Upper lobe of left lung (tissue), 6 donors: ENCODE measurements around the gene KHNYN. TPM values are rescaled to one million over a fixed set of nuclear protein-coding genes. Genes with fewer than 3 reads are reported as not detected.

Experiments used
- ATAC-seq, 2 donors: fragments of 200-7000 bp; cut with Tn5 transposase; one replicate each; pipeline ENCODE4 v1.9.1; 2022; ENCODE audit warnings: mild to moderate bottlenecking in 2 of 2, moderate library complexity in 2 of 2; ENCODE audit not compliant: low FRiP score in 2 of 2
- DNase-seq, 2 donors: peaks; one replicate each; pipeline ENCODE4 v3.0.0-alpha.2; 2019 to 2020
- H3K27ac ChIP-seq, 4 donors: fragments of 200-600 bp; sonication (generic); one replicate each; pipeline ENCODE4 v1.5.1; 2016 to 2019
- H3K27me3 ChIP-seq, 4 donors: fragments of 200-600 bp; sonication (generic); one replicate each; pipeline ENCODE4 v1.5.1; 2017 to 2019
- H3K36me3 ChIP-seq, 4 donors: fragments of 200-600 bp; sonication (generic); one replicate each; pipeline ENCODE4 v1.5.1; 2016 to 2019
- H3K4me1 ChIP-seq, 4 donors: fragments of 200-600 bp; sonication (generic); one replicate each; pipeline ENCODE4 v1.5.1; 2018 to 2019
- H3K4me3 ChIP-seq, 4 donors: fragments of 200-600 bp; sonication (generic); one replicate each; pipeline ENCODE4 v1.5.1; 2017 to 2019; ENCODE audit warnings: mild to moderate bottlenecking in 2 of 4, moderate library complexity in 1 of 4
- H3K9me3 ChIP-seq, 4 donors: fragments of 200-600 bp; sonication (generic); one replicate each; pipeline ENCODE4 v1.5.1; 2018 to 2019
- EP300 ChIP-seq, 4 donors: sonication (generic); formaldehyde crosslinking; IDR thresholded peaks; one replicate each; pipeline ENCODE4 v1.5.1; 2017; ENCODE audit warnings: antibody characterized with exemption in 4 of 4, control low read depth in 2 of 4
- POLR2A ChIP-seq, 4 donors: fragments of 450-650 bp; IDR thresholded peaks; one replicate each; pipeline ENCODE4 v1.5.1; 2016 to 2017; ENCODE audit warnings: antibody characterized with exemption in 4 of 4, mild to moderate bottlenecking in 2 of 4
- POLR2AphosphoS5 ChIP-seq, 2 donors: sonication (generic); formaldehyde crosslinking; IDR thresholded peaks; one replicate each; pipeline ENCODE4 v1.5.1; 2017; ENCODE audit warnings: antibody characterized with exemption in 2 of 2
- WGBS, 2 donors: methylation state at CpG; one replicate each; pipeline ENCODE4 v1.1.5; 2017 to 2018; 5-methylcytosine and 5-hydroxymethylcytosine counted together
- total RNA-seq, 6 donors: library from RNA; depleted of rRNA in 4 of 6; stranded (reverse); fragments of >200 nt in 4 of 6; gene quantifications; one replicate each; pipeline versions ENCODE4 v1.1.0 to v1.2.1, GENCODE V29; 2016 to 2021
- TF ChIP-seq, protein P1 (sequence below), 6 experiments: fragments of 450-650 bp in 4 of 6; fragments of 200-600 bp in 2 of 6; sonication (generic) in 2 of 6; IDR thresholded peaks; one replicate each; pipeline ENCODE4 v1.5.1; 2016 to 2019; ENCODE audit warnings: antibody characterized with exemption in 6 of 6
- donor health status: DM: no; HTN: no; CAD: no; lungs with moderate emphysema.
- donor health status: DM: no; HTN: yes; CAD: no; lungs with severe emphysema.

The KHNYN gene
- total RNA-seq, 6 donors from 2014 or later: 43.9 to 136 (median 66.4) TPM

GRCh38 chr14:24434676-24435075 is 4.9 kb downstream of the KHNYN start:
- ATAC-seq (no peak), DNase-seq (no peak)
- no peaks in the 10 kb centered on the region for H3K9me3 ChIP-seq
- H3K27me3 ChIP-seq: no peaks in the 10 kb centered on the region
- H3K4me1 ChIP-seq: peaks cover 45 to 63% (median 48%) of the 10 kb centered on the region in 4 donors
- TF ChIP-seq POLR2AphosphoS5 (IDR thresholded peaks at IDR 0.05) (no peak), POLR2A (IDR thresholded peaks at IDR 0.05) (no peak), EP300 (IDR thresholded peaks at IDR 0.05) (no peak)
- TF ChIP-seq, protein P1, sequence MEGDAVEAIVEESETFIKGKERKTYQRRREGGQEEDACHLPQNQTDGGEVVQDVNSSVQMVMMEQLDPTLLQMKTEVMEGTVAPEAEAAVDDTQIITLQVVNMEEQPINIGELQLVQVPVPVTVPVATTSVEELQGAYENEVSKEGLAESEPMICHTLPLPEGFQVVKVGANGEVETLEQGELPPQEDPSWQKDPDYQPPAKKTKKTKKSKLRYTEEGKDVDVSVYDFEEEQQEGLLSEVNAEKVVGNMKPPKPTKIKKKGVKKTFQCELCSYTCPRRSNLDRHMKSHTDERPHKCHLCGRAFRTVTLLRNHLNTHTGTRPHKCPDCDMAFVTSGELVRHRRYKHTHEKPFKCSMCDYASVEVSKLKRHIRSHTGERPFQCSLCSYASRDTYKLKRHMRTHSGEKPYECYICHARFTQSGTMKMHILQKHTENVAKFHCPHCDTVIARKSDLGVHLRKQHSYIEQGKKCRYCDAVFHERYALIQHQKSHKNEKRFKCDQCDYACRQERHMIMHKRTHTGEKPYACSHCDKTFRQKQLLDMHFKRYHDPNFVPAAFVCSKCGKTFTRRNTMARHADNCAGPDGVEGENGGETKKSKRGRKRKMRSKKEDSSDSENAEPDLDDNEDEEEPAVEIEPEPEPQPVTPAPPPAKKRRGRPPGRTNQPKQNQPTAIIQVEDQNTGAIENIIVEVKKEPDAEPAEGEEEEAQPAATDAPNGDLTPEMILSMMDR (IDR thresholded peaks at IDR 0.05): no peak
- peaks cover 26 to 78% (median 51%) of the 10 kb centered on the region in 4 donors for H3K36me3 ChIP-seq
- no peak overlapping the region for H3K27ac ChIP-seq
- 77 to 93% methylated on average over 3 of the region's 3 CpGs for WGBS, 2 donors
- no peak overlapping the region for H3K4me3 ChIP-seq

DNA sequence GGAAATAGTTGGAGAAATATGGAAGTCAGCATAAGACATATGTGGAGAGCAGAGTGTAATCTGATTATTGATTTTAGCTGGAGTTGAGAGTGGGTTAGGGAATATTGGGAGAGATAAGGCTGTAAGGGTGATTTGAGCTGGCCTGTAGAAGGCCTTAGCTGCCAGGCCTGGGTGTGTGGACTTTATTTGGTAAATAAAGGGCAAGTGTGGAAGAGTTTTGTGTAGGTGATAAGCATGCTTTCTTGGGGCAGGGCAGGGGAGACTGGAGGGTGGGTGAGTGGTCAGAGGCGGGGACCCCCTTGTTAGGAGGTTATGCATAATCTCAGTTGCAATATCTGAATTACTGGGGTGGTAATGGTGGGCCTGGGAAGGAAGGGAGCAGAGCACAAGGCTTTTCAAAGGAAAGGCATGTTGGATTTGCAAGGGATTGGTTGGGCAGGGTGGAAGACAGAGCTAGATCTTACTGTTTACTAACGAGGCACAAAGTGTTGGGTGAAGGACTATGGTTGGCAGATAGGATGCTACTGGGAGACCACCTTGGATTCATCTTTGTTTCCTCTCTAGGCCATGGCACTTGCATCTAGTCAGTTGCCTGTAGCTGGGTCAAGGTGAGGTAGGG is 5.5 kb downstream of the KHNYN start:
- DNase-seq: no peak
- peak overlapping the region in 1 of 4 donors; percentile 82 for H3K27ac ChIP-seq
- TF ChIP-seq EP300 (IDR thresholded peaks at IDR 0.05): no peak
- TF ChIP-seq POLR2AphosphoS5 (IDR thresholded peaks at IDR 0.05): no peak
- TF ChIP-seq, protein P1 (IDR thresholded peaks at IDR 0.05): no peak
- TF ChIP-seq POLR2A (IDR thresholded peaks at IDR 0.05): no peak
- H3K4me3 ChIP-seq: no peak overlapping the region
- WGBS, 2 donors: 92 to 93% methylated on average over 2 of the region's 2 CpGs
- no peaks in the 10 kb centered on the region for H3K27me3 ChIP-seq
- H3K4me1 ChIP-seq: peaks cover 45 to 66% (median 50%) of the 10 kb centered on the region in 4 donors
- peaks cover 26 to 84% (median 57%) of the 10 kb centered on the region in 4 donors for H3K36me3 ChIP-seq
- ATAC-seq: no peak
- H3K9me3 ChIP-seq: no peaks in the 10 kb centered on the region

DNA sequence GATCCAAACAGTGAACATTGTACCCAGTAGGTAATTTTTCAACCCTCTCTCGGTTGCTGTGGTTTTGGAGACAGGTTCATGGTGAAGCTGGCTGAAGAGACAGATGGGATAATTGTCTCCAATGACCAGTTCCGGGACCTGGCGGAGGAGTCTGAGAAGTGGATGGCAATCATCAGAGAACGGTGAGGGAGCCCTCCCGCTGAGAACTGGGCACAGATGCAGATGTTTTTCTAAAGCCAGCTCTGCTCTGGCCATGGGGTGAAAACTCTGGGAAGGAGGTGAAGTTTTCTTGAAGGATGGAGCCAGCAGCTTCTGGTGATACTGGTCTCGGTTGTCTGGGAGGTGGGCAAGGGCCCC is 6.2 kb downstream of the KHNYN start:
- peaks cover 44 to 66% (median 53%) of the 10 kb centered on the region in 4 donors for H3K4me1 ChIP-seq
- peaks cover 26 to 91% (median 64%) of the 10 kb centered on the region in 4 donors for H3K36me3 ChIP-seq
- TF ChIP-seq POLR2AphosphoS5 (IDR thresholded peaks at IDR 0.05) (no peak), POLR2A (IDR thresholded peaks at IDR 0.05) (no peak)
- TF ChIP-seq, protein P1 (IDR thresholded peaks at IDR 0.05): no peak
- no peak for ATAC-seq
- H3K27me3 ChIP-seq: no peaks in the 10 kb centered on the region
- H3K4me3 ChIP-seq: no peak overlapping the region
- no peaks in the 10 kb centered on the region for H3K9me3 ChIP-seq
- WGBS, 2 donors: 67% methylated on average over 6 of the region's 6 CpGs
- no peak for DNase-seq
- peak overlapping the region; percentile 57 to 95 (median 72) for H3K27ac ChIP-seq

- H3K27ac ChIP-seq: peak overlapping the region; percentile 57 to 95 (median 72)
- H3K4me1 ChIP-seq: peaks cover 44 to 66% (median 53%) of the 10 kb centered on the region in 4 donors
- no peaks in the 10 kb centered on the region for H3K27me3 ChIP-seq
- ATAC-seq: peak; percentile 60 to 81
- peak in 1 of 2 donors; percentile 54 for TF ChIP-seq POLR2AphosphoS5 (IDR thresholded peaks at IDR 0.05)
- TF ChIP-seq, protein P1 (IDR thresholded peaks at IDR 0.05): peak; percentile 71 to 87 (median 80)
- TF ChIP-seq POLR2A (IDR thresholded peaks at IDR 0.05): no peak
- no peaks in the 10 kb centered on the region for H3K9me3 ChIP-seq
- H3K36me3 ChIP-seq: peaks cover 26 to 94% (median 67%) of the 10 kb centered on the region in 4 donors
- H3K4me3 ChIP-seq: no peak overlapping the region
- 52 to 58% methylated on average over 4 to 5 of the region's 5 CpGs for whole genome bisulfite sequencing, 2 donors
- no peak for DNase-seq
Observed at GRCh38 chr14:24436355-24437019, 6.7 kb downstream of the KHNYN start.
